Erythroblast (primary cell): Measurements from ENCODE around the gene LRPPRC.

ENCODE experiments used
- GATA1 ChIP-seq: IDR thresholded peaks from 2 replicates; pipeline ENCODE4 v1.6.1; 2011; ENCODE audit warnings: low read depth, mild to moderate bottlenecking, control low read depth, low read length, moderate library complexity
- POLR2A ChIP-seq: IDR thresholded peaks from 2 replicates; pipeline ENCODE4 v1.6.1; 2011; ENCODE audit warnings: mild to moderate bottlenecking, low read length

DNA sequence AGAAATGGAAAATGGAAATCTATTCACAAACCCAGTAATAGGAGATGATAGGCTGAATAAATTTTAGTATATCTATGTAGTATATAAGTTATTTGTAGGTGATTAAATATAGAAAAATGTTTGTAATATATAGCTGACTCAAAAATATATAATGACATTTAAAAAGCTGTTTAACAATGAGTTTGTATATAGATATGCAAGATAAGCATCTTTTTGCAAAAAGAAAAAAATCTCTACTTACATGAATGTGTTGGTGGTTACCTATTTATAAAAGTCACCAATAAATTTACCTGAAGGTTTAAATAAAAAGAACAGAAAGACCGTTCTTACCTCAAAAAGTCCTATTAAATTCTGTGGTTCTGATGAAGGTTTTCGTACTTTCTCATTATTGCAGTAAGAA lies 71.3 kb downstream of the LRPPRC start:
- TF ChIP-seq POLR2A (no peak), GATA1 (no peak)
